ENCODE measurements around the gene TBL2.
A peak's percentile ranks its signal among the peaks of the same experiment; 100 is the strongest.
"Not testable (repeated sequence)": the region's sequence is repeated elsewhere in the genome, so short reads cannot be mapped to it uniquely, and the experiment has no call there.

The TBL2 gene

GRCh38 chr7:73613954-73614735 is 35.8 kb upstream of the TBL2 start:
- Histone ChIP-seq H3K79me2 (ENCODE audit: low read length) (no peaks in the 10 kb centered on the region), H3K9me3 (ENCODE audit: insufficient read depth, low read length) (no peaks in the 10 kb centered on the region), H4K20me1 (ENCODE audit: insufficient read depth, low read length) (no peaks in the 10 kb centered on the region), H2AFZ (ENCODE audit: low read depth, low read length) (no peak overlapping the region), H3K4me3 (ENCODE audit: low read length) (no peak overlapping the region), H3K27ac (ENCODE audit: low read length) (no peak overlapping the region), H3K36me3 (replicated peaks; ENCODE audit: low read depth, low read length) (no peaks in the 10 kb centered on the region), H3K9ac (ENCODE audit: low read length) (no peak overlapping the region), H3K4me2 (ENCODE audit: low read length) (no peak overlapping the region), H3K27me3 (ENCODE audit: low read depth, low read length) (no peaks in the 10 kb centered on the region), H3K4me1 (ENCODE audit: low read length) (peaks cover 3% of the 10 kb centered on the region; the same call in 1 of the 2 replicates)
- TF ChIP-seq CTCF (IDR thresholded peaks at IDR 0.05; ENCODE audit: low read depth, low read length) (no peak), EZH2phosphoT487 (IDR thresholded peaks at IDR 0.05; ENCODE audit: low read depth) (no peak)

- no peak overlapping the region for H3K4me2 ChIP-seq (ENCODE audit: low read length)
- peak; percentile 19; the same call in 1 of the 2 replicates for TF ChIP-seq CTCF (IDR thresholded peaks at IDR 0.05; ENCODE audit: low read depth, low read length)
- TF ChIP-seq EZH2phosphoT487 (IDR thresholded peaks at IDR 0.05; ENCODE audit: low read depth), result no peak
- H3K9ac ChIP-seq (ENCODE audit: low read length), result no peak overlapping the region
- no peaks in the 10 kb centered on the region for H4K20me1 ChIP-seq (ENCODE audit: insufficient read depth, low read length)
- no peak overlapping the region for H2AFZ ChIP-seq (ENCODE audit: low read depth, low read length)
- H3K27me3 ChIP-seq (ENCODE audit: low read depth, low read length), result no peaks in the 10 kb centered on the region
- no peaks in the 10 kb centered on the region for H3K9me3 ChIP-seq (ENCODE audit: insufficient read depth, low read length)
- no peak overlapping the region for H3K4me3 ChIP-seq (ENCODE audit: low read length)
- no peaks in the 10 kb centered on the region for H3K79me2 ChIP-seq (ENCODE audit: low read length)
- peaks cover 3% of the 10 kb centered on the region; the same call in 1 of the 2 replicates for H3K4me1 ChIP-seq (ENCODE audit: low read length)
- no peaks in the 10 kb centered on the region for H3K36me3 ChIP-seq (replicated peaks; ENCODE audit: low read depth, low read length)
- no peak overlapping the region for H3K27ac ChIP-seq (ENCODE audit: low read length)
These were observed 34.4 kb upstream of the TBL2 start for GRCh38 chr7:73612598-73613269.

GRCh38 chr7:73611017-73611555 is 32.7 kb upstream of the TBL2 start:
- TF ChIP-seq EZH2phosphoT487 (IDR thresholded peaks at IDR 0.05; ENCODE audit: low read depth), result no peak
- H3K4me3 ChIP-seq (ENCODE audit: low read length), result no peak overlapping the region
- H3K27ac ChIP-seq (ENCODE audit: low read length), result no peak overlapping the region
- H3K27me3 ChIP-seq (ENCODE audit: low read depth, low read length), result no peaks in the 10 kb centered on the region
- H3K4me2 ChIP-seq (ENCODE audit: low read length), result no peak overlapping the region
- no peak overlapping the region for H2AFZ ChIP-seq (ENCODE audit: low read depth, low read length)
- no peaks in the 10 kb centered on the region for H3K9me3 ChIP-seq (ENCODE audit: insufficient read depth, low read length)
- no peaks in the 10 kb centered on the region for H3K79me2 ChIP-seq (ENCODE audit: low read length)
- H3K4me1 ChIP-seq (ENCODE audit: low read length), result peaks cover 3% of the 10 kb centered on the region; the same call in 1 of the 2 replicates
- H4K20me1 ChIP-seq (ENCODE audit: insufficient read depth, low read length), result no peaks in the 10 kb centered on the region
- H3K36me3 ChIP-seq (replicated peaks; ENCODE audit: low read depth, low read length), result no peaks in the 10 kb centered on the region
- H3K9ac ChIP-seq (ENCODE audit: low read length), result no peak overlapping the region

- Histone ChIP-seq H4K20me1 (ENCODE audit: insufficient read depth, low read length) (no peaks in the 10 kb centered on the region), H3K9me3 (ENCODE audit: insufficient read depth, low read length) (no peaks in the 10 kb centered on the region), H3K79me2 (ENCODE audit: low read length) (no peaks in the 10 kb centered on the region), H2AFZ (ENCODE audit: low read depth, low read length) (no peak overlapping the region), H3K27me3 (ENCODE audit: low read depth, low read length) (no peaks in the 10 kb centered on the region), H3K4me1 (ENCODE audit: low read length) (no peaks in the 10 kb centered on the region), H3K9ac (ENCODE audit: low read length) (no peak overlapping the region), H3K4me3 (ENCODE audit: low read length) (no peak overlapping the region), H3K27ac (ENCODE audit: low read length) (no peak overlapping the region), H3K36me3 (replicated peaks; ENCODE audit: low read depth, low read length) (no peaks in the 10 kb centered on the region), H3K4me2 (ENCODE audit: low read length) (no peak overlapping the region)
- TF ChIP-seq EZH2phosphoT487 (IDR thresholded peaks at IDR 0.05; ENCODE audit: low read depth), result no peak
- no peak for TF ChIP-seq CTCF (IDR thresholded peaks at IDR 0.05; ENCODE audit: low read depth, low read length)
These were observed 31.7 kb upstream of the TBL2 start for GRCh38 chr7:73610105-73610504.

GRCh38 chr7:73607692-73607983 is 29.3 kb upstream of the TBL2 start:
- not testable (repeated sequence) for H3K4me1 ChIP-seq (ENCODE audit: low read length); H3K4me2 ChIP-seq (ENCODE audit: low read length); H3K79me2 ChIP-seq (ENCODE audit: low read length); H3K9me3 ChIP-seq (ENCODE audit: insufficient read depth, low read length); H3K27ac ChIP-seq (ENCODE audit: low read length); H3K36me3 ChIP-seq (replicated peaks; ENCODE audit: low read depth, low read length); H3K4me3 ChIP-seq (ENCODE audit: low read length); H2AFZ ChIP-seq (ENCODE audit: low read depth, low read length); H4K20me1 ChIP-seq (ENCODE audit: insufficient read depth, low read length); H3K9ac ChIP-seq (ENCODE audit: low read length); H3K27me3 ChIP-seq (ENCODE audit: low read depth, low read length)
